ENCODE results near the gene LRCH4. TPM values are rescaled to one million over a fixed set of nuclear protein-coding genes. Genes with fewer than 3 reads are reported as not detected.
"Not testable (repeated sequence)": the region's sequence is repeated elsewhere in the genome, so short reads cannot be mapped to it uniquely, and the experiment has no call there.

The LRCH4 gene
- total RNA-seq, 1 donor from 2014 or later = 26.6 TPM

DNA sequence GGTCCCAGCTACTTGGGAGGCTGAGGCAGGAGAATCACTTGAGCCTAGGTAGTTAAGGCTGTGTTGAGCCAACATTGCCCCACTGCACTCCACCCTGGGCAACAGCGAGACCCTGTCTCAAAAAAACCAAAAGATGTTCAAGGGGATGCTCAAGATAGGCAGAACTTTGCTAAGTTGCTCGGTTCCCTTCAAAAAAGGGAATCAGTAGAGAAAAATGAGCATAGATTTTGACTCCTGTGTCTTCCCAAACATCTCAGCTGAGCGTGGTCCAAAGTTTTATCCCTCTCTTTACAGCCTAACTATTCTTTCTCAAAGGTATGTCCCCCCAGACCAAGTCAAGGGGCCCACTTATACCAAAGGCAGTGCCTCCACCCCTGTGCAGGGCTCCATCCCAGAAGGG lies 32.9 kb downstream of the LRCH4 start:
- peaks cover 11% of the 10 kb centered on the region for H3K4me1 ChIP-seq
- H3K9me3 ChIP-seq (replicated peaks) = no peaks in the 10 kb centered on the region
- no peaks in the 10 kb centered on the region for H3K27me3 ChIP-seq (ENCODE audit: low read depth)
- intact Hi-C loops (cut with micrococcal nuclease) = no loop called here
- peaks cover 72% of the 10 kb centered on the region for H3K36me3 ChIP-seq
- DNase-seq = no peak
- TF ChIP-seq, protein P1, sequence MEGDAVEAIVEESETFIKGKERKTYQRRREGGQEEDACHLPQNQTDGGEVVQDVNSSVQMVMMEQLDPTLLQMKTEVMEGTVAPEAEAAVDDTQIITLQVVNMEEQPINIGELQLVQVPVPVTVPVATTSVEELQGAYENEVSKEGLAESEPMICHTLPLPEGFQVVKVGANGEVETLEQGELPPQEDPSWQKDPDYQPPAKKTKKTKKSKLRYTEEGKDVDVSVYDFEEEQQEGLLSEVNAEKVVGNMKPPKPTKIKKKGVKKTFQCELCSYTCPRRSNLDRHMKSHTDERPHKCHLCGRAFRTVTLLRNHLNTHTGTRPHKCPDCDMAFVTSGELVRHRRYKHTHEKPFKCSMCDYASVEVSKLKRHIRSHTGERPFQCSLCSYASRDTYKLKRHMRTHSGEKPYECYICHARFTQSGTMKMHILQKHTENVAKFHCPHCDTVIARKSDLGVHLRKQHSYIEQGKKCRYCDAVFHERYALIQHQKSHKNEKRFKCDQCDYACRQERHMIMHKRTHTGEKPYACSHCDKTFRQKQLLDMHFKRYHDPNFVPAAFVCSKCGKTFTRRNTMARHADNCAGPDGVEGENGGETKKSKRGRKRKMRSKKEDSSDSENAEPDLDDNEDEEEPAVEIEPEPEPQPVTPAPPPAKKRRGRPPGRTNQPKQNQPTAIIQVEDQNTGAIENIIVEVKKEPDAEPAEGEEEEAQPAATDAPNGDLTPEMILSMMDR (IDR thresholded peaks at IDR 0.05; ENCODE audit: borderline replicate concordance) = no peak
- no peak overlapping the region for H3K4me3 ChIP-seq
- H3K27ac ChIP-seq (replicated peaks) = no peak overlapping the region

DNA sequence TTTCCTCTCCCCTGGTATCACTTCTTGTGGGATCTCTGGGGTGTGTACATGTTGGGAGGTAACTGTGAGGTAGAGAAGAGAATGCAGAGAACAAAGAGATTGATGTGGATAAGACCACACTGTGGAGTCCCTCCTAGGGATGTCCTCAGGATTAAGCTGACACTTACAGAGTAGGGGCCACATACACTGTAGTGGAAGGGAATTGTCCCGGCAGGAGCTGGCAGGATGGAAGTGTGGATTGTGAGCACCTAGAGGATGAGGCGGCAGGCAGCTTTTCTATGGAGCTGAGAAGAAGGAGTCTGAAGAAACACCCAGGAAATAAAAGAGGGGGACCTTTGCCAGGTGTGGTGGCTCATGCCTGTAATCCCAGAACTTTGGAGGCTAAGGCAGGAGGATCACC lies 33.4 kb downstream of the LRCH4 start:
- Histone ChIP-seq H3K36me3 (peaks cover 72% of the 10 kb centered on the region), H3K4me3 (no peak overlapping the region), H3K9me3 (replicated peaks) (no peaks in the 10 kb centered on the region), H3K27ac (replicated peaks) (no peak overlapping the region), H3K27me3 (ENCODE audit: low read depth) (no peaks in the 10 kb centered on the region), H3K4me1 (peaks cover 16% of the 10 kb centered on the region)
- TF ChIP-seq, protein P1 (IDR thresholded peaks at IDR 0.05; ENCODE audit: borderline replicate concordance) = no peak
- intact Hi-C loops (cut with micrococcal nuclease) = no loop called here
- DNase-seq = no peak

DNA sequence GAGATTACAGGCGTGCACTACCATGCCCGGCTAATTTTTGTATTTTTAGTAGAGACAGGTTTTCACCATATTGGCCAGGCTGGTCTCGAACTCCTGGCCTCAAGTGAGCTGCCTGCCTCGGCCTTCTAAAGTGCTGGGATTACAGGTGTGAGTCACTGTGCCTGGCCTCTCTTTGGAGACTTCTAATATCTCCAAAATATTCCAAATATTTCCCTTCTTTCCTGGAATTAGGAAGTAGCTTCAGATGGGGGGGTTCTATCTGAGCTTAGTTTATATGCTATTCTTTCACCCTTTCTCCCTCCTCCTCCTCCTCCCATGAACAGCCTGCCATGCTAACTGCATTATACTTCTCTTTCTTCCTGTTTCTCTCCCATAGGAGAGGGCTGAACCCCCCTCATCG lies 37.5 kb downstream of the LRCH4 start:
- intact Hi-C loops (cut with micrococcal nuclease) = loop anchor here (10.0 kb wide), 1 partner anchor 74 kb away; the partner anchor contains the start of gene TSC22D4
- peaks cover 56% of the 10 kb centered on the region for H3K4me1 ChIP-seq
- H3K36me3 ChIP-seq = peaks cover 37% of the 10 kb centered on the region
- H3K27ac ChIP-seq (replicated peaks) = peak overlapping the region; percentile 90
- not testable (repeated sequence) for H3K9me3 ChIP-seq (replicated peaks); H3K27me3 ChIP-seq (ENCODE audit: low read depth); H3K4me3 ChIP-seq; DNase-seq

DNA sequence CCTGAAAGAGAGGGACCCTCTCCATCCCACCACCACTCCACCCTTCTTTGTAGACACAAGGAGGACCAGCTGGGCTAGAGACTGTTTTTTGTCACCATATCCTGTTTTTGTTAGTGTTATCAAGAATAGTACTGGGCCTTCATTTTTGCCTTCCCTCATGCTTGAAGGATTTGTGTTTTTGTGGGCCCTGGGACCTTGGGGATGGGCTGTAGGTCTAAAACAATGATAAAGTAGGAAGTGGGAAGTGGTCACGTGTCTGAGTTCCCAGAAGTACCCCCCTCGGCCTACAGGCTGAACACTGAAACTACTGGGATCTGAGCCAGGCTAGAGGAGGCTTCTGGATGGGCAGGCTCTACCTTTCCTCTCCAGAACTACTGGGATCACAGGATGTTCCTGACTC lies 38.1 kb downstream of the LRCH4 start:
- no peak for DNase-seq
- intact Hi-C loops (cut with micrococcal nuclease) = loop anchor here (10.0 kb wide), 1 partner anchor 73 kb away; the partner anchor contains the start of gene TSC22D4
- Histone ChIP-seq H3K27me3 (ENCODE audit: low read depth) (no peaks in the 10 kb centered on the region), H3K27ac (replicated peaks) (peak overlapping the region; percentile 90), H3K9me3 (replicated peaks) (no peaks in the 10 kb centered on the region), H3K4me3 (no peak overlapping the region), H3K36me3 (peaks cover 31% of the 10 kb centered on the region), H3K4me1 (peaks cover 56% of the 10 kb centered on the region)
- TF ChIP-seq, protein P1 (IDR thresholded peaks at IDR 0.05; ENCODE audit: borderline replicate concordance) = peak; percentile 31

DNA sequence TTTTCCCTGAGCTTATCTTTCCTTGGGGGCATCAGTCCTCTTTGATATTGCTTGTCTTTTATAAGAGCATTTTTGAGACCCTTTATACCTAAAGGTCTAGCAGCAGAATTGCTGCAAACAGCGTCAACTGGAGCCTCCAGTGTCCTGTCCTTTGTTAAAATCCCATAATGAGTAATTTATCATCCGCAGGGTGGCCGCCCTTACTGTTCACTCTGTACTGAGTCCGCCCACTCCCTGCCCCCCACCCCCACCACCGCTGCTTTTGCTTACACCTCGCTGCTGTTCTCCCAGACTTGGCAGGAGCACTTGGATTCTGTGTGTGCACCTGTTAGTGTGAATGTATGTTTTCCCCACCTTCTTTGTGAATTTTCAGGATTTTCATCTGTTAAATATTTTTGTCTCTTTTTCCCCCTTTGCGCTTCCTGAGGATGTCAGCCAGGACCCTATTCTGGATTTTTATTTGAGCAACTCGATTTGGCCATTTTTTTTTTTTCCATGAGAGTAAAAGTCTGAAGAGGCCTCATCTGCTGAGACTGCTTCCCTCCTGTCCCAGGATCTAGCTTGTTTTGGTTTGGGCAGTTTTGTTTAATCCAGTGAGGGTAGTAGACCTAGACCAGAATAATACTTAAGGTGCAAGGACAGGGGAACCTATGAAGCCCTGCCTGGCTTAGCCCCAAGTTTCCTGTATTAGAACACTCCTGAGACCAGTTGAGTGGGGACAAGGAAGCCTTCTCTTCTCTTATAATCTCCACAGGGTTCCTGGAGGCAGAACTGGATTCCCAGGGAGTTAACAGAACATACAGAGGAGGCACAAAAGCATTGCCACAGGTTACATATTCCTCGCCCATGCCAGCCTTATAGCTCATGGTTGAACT lies 38.8 kb downstream of the LRCH4 start:
- peaks cover 24% of the 10 kb centered on the region for H3K36me3 ChIP-seq
- TF ChIP-seq, protein P1 (IDR thresholded peaks at IDR 0.05; ENCODE audit: borderline replicate concordance) = no peak
- no peaks in the 10 kb centered on the region for H3K9me3 ChIP-seq (replicated peaks)
- H3K27ac ChIP-seq (replicated peaks) = peak overlapping the region; percentile 90
- DNase-seq = no peak
- no peak overlapping the region for H3K4me3 ChIP-seq
- intact Hi-C loops (cut with micrococcal nuclease) = loop anchor here (10.0 kb wide), 1 partner anchor 72 kb away; the partner anchor contains the start of gene TSC22D4
- H3K27me3 ChIP-seq (ENCODE audit: low read depth) = no peaks in the 10 kb centered on the region
- H3K4me1 ChIP-seq = peaks cover 56% of the 10 kb centered on the region

Measured in left ventricle myocardium inferior (tissue), 1 donor.